Tibial nerve (tissue), 4 donors: ENCODE data around the gene TLDC2.

ENCODE experiments used
- EP300 ChIP-seq, 2 donors: sonication (generic); formaldehyde crosslinking; IDR thresholded peaks; one replicate each; pipeline ENCODE4 v1.6.1; 2017; ENCODE audit warnings: antibody characterized with exemption in 2 of 2, mild to moderate bottlenecking in 1 of 2
- POLR2A ChIP-seq, 2 donors: fragments of 450-650 bp; IDR thresholded peaks; one replicate each; pipeline ENCODE4 v1.6.1; 2017; ENCODE audit warnings: antibody characterized with exemption in 2 of 2, mild to moderate bottlenecking in 2 of 2, moderate library complexity in 2 of 2
- TF ChIP-seq, protein P1 (sequence below), 5 experiments: fragments of 200-600 bp in 3 of 5; fragments of 450-650 bp in 2 of 5; sonication (generic) in 3 of 5; IDR thresholded peaks; one replicate each; pipeline ENCODE4 v1.5.1; 2016 to 2019; ENCODE audit warnings: antibody characterized with exemption in 5 of 5, mild to moderate bottlenecking in 3 of 5, moderate library complexity in 2 of 5

DNA sequence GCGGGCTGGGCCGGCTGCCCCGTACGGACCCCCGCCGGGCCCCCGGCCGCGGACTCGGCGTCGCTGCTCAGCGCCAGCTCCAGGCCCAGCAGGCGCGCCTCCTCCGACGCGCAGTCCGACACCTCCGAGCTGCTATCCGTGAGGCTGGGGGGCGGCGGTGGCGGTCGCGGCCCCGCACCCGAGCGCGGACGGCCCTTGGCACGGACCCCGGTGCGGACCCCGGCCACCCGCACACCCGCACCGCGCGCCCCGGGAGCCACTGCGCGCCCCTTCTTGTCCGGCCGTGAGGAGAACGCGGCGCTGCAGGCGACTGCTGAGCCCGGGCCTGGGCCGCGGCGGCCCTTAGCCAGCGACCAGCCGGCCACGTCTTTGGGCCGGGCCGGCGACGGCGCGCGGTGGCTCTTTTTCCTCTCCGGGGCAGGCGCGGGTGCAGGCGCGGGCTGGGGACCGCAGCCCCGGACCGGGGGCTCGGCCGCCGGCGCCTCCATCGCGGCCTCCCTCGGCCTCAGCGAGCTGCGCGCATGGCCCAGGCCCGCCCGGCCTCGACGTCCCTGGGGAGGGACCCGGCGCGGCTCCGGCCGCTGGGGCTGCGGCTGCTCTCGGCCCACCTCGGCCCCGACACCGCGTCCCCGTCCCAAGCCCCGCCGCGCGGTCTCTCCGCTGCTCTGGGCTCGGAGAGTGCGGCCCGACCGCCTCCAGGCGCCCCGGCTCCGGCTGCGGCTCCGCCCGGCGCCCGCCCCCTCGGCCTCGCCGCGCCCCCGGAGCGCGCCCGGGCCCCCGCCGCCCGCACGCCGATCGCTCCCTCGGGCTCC, 12.9 kb upstream of the TLDC2 start:
- TF ChIP-seq, protein P1, sequence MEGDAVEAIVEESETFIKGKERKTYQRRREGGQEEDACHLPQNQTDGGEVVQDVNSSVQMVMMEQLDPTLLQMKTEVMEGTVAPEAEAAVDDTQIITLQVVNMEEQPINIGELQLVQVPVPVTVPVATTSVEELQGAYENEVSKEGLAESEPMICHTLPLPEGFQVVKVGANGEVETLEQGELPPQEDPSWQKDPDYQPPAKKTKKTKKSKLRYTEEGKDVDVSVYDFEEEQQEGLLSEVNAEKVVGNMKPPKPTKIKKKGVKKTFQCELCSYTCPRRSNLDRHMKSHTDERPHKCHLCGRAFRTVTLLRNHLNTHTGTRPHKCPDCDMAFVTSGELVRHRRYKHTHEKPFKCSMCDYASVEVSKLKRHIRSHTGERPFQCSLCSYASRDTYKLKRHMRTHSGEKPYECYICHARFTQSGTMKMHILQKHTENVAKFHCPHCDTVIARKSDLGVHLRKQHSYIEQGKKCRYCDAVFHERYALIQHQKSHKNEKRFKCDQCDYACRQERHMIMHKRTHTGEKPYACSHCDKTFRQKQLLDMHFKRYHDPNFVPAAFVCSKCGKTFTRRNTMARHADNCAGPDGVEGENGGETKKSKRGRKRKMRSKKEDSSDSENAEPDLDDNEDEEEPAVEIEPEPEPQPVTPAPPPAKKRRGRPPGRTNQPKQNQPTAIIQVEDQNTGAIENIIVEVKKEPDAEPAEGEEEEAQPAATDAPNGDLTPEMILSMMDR (IDR thresholded peaks at IDR 0.05): no peak
- TF ChIP-seq POLR2A (IDR thresholded peaks at IDR 0.05) (peak; percentile 30 to 65), EP300 (IDR thresholded peaks at IDR 0.05) (no peak)
